KBM-7 (cell line): Measurements from ENCODE around the gene HOXA5.
A peak's percentile ranks its signal among the peaks of the same experiment; 100 is the strongest.

ENCODE experiments used
- DNase-seq: peaks from one replicate; pipeline ENCODE4 v3.0.0-alpha.2; 2015
- in situ Hi-C: fragments of 300-500 bp; cut with MboI; formaldehyde crosslinking; loops from 2 replicates; pipeline ENCODE4 v1.14.3; 2020; ENCODE audit warnings: low sequenced_read_pairs, low pct_unique_long_range_greater_than_20kb, mixed read lengths

Gene HOXA5

DNA sequence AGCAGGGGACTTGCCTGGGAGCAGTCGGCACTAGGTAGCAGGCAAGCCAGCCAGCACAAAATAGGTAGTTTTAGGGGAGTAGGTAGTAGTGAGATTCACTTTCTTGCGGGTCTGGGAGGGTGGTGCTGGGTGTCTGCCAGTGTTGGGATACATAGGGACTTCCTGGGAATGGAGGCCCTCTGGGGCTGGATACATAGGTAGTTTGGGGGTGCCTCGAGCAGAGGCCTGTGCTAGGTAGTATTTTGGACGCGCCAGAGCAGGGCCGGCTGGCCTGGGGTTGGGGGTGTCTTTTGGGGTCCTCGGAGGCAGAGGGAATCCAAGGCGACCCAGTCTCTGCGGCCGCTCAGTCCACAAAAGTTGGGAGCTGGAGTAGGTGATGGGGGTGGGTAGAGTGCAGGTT lies 10.9 kb upstream of the HOXA5 start:
- DNase-seq: no peak
- in situ Hi-C loops: loop anchor here (10.0 to 25.0 kb wide), 2 partner anchors 300 to 1292 kb away; no protein-coding TSS in a partner anchor

GRCh38 chr7:27153526-27153925 lies 10.0 kb upstream of the HOXA5 start:
- in situ Hi-C loops: loop anchor here (10.0 to 25.0 kb wide), 2 partner anchors 299 to 1291 kb away; no protein-coding TSS in a partner anchor
- no peak for DNase-seq

- in situ Hi-C loops: loop anchor here (10.0 to 25.0 kb wide), 2 partner anchors 298 to 1291 kb away; no protein-coding TSS in a partner anchor
- DNase-seq: no peak
Measured at GRCh38 chr7:27152816-27153442, 9.4 kb upstream of the HOXA5 start.

GRCh38 chr7:27151931-27152815 lies 8.7 kb upstream of the HOXA5 start, which contains the start of gene HOXA3:
Gene HOXA3, minus strand, starts transcription at chr7:27152583. Its CDS starts 41,943 bp downstream, at chr7:27110640.
- in situ Hi-C loops: loop anchor here (10.0 to 25.0 kb wide), 2 partner anchors 297 to 1290 kb away; no protein-coding TSS in a partner anchor
- DNase-seq: peak; percentile 52

DNA sequence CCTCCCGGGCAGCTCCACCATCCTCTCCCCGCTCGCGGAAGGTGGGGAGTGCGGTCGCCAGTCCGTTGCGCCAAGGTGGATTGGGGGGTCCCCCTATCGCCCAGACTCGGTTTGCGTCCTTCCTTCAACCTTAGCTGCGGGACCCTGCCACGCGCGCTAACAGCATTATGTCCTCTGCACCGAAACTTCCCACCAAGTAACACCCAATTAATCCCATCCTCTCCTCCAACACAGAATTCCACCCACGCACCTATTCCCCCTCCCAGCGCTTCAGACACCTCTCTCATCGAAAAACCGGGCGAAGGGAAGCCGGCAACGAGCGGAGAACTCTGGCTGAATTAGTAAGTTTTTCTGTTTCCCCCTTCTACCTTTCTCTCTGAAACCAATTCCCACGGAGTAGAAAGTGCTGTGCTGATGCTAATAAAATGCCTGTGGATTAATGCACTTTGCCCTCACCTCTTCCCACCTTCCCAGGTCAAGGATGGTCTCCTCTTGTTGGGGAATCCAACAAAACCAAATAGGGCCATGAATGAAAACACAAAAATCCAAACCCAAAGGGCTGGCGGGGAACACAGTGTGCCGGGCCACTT lies 8.0 kb upstream of the HOXA5 start:
- in situ Hi-C loops: loop anchor here (10.0 to 25.0 kb wide), 2 partner anchors 297 to 1289 kb away; no protein-coding TSS in a partner anchor
- no peak for DNase-seq

GRCh38 chr7:27150568-27151340 lies 7.3 kb upstream of the HOXA5 start:
- in situ Hi-C loops: loop anchor here (10.0 to 25.0 kb wide), 2 partner anchors 296 to 1288 kb away; no protein-coding TSS in a partner anchor
- peak; percentile 92 for DNase-seq

DNA sequence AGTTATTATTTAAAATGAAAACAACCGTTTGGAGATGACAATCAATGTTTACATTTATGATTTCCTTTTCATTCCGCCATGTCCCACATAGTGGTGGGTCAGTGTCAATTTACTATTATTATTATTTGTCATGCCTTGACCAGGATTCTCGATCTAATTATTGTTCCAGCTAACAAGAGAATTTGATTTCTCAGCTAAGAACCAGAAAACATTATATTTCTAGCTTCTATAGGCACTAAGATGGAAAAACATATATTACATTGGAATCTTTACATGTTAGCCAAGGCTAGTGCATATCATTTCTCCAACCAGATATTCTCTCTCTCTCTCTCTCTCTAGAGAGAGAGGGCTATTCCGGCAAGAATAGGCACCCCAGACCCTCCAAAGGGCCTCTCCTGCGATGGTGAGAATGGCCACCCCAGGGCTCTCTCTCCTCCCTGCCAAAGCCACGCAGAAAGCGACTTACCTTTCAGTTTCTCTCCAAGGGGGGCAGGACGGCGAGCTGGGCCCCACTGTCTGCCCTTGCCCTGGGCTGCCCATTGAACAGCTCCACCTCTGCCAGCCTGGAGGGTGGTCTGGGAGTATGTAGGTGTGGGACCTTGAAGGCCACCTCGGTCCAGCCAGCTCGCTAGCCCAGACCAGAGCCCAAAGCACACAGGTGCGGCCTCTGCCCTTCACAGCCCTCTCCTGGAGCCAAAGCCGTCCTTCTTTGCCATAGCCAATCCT lies 6.5 kb upstream of the HOXA5 start:
- in situ Hi-C loops: loop anchor here (10.0 to 25.0 kb wide), 2 partner anchors 295 to 1288 kb away; no protein-coding TSS in a partner anchor
- no peak for DNase-seq

DNA sequence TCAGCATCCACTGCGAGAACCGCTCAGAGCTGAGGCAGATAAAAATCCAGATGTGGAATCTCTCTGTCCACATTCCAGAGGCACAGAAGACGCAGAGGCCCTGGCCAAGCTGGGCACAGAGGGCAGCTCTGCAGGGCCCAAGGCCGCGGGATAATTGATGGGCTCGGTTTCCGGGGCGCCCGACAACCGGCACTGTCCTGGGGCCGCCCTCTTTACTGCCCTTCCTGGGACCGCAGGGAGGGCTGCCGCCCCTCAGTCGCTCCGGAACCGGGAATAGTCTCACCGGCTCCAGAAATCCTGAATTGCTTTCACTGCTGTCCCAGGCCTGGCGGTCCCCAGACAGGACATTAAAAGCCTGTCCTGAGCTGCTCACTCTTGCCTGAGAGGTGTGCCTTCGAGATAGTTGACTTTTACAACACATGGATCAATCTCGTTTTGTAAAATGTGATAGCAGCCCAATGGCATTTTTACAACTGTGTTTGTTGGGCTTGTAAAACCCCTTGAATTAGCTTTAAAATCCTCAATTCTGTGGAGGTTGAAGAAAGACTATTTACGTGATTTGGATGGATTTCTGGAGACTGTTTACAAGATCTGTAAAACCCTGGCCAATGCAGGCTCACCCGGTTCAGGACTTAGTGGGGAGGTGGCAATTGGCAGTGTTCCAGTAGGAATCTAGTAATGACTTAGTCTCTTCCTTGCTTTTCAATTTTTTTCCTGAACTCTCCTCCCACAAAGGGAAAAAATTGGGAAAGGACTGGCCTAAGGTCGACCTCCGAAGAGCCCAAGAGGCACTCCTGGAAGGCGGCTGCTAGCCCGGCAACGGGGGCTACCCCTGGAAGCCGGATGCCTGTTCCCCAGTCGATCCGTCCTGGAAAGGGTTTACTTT lies 5.5 kb upstream of the HOXA5 start:
- DNase-seq: peak; percentile 37
- in situ Hi-C loops: no loop called here

DNA sequence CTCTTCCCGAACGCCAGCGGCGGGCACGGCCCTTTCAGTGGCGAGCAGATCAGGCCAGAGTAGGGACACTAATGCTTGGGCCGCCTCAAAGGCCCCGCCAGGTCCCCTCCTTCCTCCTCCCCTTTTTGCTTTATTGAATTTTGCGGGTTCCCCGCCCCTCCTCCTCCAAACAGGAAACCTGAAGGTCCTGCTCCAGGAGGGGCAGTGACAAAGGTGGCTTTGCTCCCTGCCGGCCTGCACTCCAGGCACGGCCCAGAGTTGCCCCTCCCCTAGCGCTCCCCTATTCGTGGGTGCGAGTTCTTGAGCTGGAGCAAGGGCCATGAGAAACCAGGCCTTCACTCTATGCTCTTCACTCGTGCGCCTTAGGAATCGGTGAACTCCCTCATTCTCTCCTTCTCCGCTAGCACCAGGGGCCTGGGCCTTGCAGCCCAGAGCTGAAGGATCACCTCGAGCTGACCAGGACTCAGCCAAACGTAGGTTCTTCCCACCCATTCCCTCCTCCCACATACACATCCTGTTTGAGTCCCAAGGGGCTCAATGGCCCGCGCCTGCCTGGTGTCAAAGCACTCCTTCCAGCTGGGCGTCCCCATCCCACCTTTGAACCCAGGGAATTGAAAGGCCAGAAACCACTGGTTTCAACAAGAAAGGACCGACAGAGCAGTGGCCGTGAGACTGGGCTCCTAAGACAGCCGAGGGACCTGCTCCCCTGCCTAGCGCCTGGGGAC lies 4.7 kb upstream of the HOXA5 start:
- DNase-seq: peak; percentile 7
- in situ Hi-C loops: no loop called here

GRCh38 chr7:27147199-27148030 lies 3.9 kb upstream of the HOXA5 start, which contains the start of gene HOXA6:
Gene HOXA6, minus strand, starts transcription at chr7:27147774. Its CDS starts 25 bp downstream, at chr7:27147749.
- in situ Hi-C loops: no loop called here
- no peak for DNase-seq

DNA sequence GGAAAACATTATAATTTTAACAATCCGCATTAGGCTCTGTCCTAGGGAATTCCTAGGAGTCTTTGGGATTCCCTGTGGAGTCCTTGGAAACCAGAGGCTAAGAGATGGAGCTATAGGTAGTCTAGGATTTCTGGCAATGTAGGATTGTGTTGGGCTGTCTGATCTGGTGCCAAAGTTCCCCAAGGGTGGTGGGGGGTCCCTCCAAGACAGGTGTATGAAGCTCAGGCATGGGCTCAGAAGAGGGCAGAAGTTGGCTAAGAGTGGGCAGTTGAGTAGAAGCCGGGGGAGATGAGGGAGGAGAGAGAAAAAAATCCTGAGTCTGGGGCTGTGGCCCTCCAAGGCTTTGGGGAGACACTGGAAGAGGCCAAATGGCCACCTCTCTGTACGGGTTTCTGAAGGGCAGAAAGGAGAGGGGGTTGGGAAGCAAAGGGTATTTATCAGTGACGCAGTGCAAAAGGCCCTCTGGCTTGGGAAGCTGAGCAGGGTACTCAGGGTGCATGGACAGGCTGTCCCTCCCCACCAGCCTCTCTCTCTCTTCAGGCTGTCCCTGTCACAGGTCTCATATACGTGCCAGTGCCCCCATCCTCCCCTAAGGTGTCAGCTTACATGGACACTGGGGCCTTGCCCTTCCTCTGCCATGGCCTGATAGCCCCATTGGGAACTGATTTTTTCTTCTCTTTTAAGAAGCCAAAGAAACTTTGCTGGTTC lies 3.2 kb upstream of the HOXA5 start:
- in situ Hi-C loops: no loop called here
- no peak for DNase-seq

GRCh38 chr7:27145914-27146412 lies 2.5 kb upstream of the HOXA5 start:
- in situ Hi-C loops: no loop called here
- DNase-seq: no peak

GRCh38 chr7:27145165-27145913 lies 1.9 kb upstream of the HOXA5 start:
- in situ Hi-C loops: no loop called here
- DNase-seq: no peak

DNA sequence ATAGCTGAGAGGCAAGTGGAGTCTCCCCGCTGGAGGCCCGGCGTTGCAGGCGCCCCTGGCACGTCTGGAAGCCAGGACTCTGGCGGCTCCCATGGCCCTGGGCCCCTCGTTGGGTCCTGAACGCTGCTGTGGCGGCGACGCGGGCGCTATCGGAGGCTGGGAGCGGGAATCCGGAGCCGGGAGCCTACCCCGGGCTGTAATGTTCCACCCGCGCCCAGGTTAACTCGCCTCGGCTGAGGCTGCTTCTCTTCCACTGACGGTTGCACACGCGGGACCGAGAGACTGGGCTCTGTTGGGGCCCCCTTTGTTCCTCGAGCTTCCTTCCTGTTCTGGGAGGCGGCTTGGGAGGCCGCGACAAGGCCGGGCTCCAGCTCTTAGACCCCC lies 1.3 kb upstream of the HOXA5 start:
- DNase-seq: no peak
- in situ Hi-C loops: no loop called here
